H9 (cell line): ENCODE data around the gene GFY. TPM values are rescaled to one million over a fixed set of nuclear protein-coding genes. Genes with fewer than 3 reads are reported as not detected.

ENCODE experiments used
- DNase-seq: peaks from one replicate; pipeline ENCODE4 v3.0.0-alpha.2; 2017
- H2AFZ ChIP-seq: one replicate; pipeline ENCODE4 v1.6.1; 2013; ENCODE audit warnings: mild to moderate bottlenecking, low read length, control low read depth, moderate library complexity
- H2AK5ac ChIP-seq: 2 replicates; pipeline ENCODE4 v1.6.1; 2013; ENCODE audit warnings: low read length, control low read depth, mixed read lengths; ENCODE audit not compliant: insufficient read length
- H2BK120ac ChIP-seq: one replicate; pipeline ENCODE4 v1.6.1; 2013; ENCODE audit warnings: low read depth, mild to moderate bottlenecking, low read length, control low read depth, inconsistent platforms; ENCODE audit not compliant: poor library complexity, severe bottlenecking
- H2BK12ac ChIP-seq: 2 replicates; pipeline ENCODE4 v1.6.1; 2013; ENCODE audit warnings: low read length, control low read depth, mixed read lengths, low read depth; ENCODE audit not compliant: insufficient read length
- H2BK15ac ChIP-seq: 2 replicates; pipeline ENCODE4 v1.6.1; 2013; ENCODE audit warnings: low read depth, low read length, control low read depth
- H2BK20ac ChIP-seq: one replicate; pipeline ENCODE4 v1.6.1; 2013; ENCODE audit warnings: low read depth, mild to moderate bottlenecking, low read length, control low read depth, inconsistent platforms; ENCODE audit not compliant: poor library complexity, severe bottlenecking
- H2BK5ac ChIP-seq: 2 replicates; pipeline ENCODE4 v1.6.1; 2013; ENCODE audit warnings: low read length, control low read depth, mixed read lengths; ENCODE audit not compliant: insufficient read length
- H3K14ac ChIP-seq: 2 replicates; pipeline ENCODE4 v1.6.1; 2013; ENCODE audit warnings: low read length, control low read depth; ENCODE audit not compliant: insufficient read depth
- H3K18ac ChIP-seq: 2 replicates; pipeline ENCODE4 v1.6.1; 2013; ENCODE audit warnings: low read depth, mild to moderate bottlenecking, mixed read lengths, low read length, control low read depth; ENCODE audit not compliant: insufficient read length
- H3K23ac ChIP-seq: 2 replicates; pipeline ENCODE4 v1.6.1; 2013; ENCODE audit warnings: low read length, control low read depth, mixed read lengths, low read depth; ENCODE audit not compliant: insufficient read length
- H3K23me2 ChIP-seq: 2 replicates; pipeline ENCODE4 v1.6.1; 2013; ENCODE audit warnings: low read depth, mild to moderate bottlenecking, mixed read lengths, low read length, control low read depth; ENCODE audit not compliant: insufficient read length, poor library complexity, severe bottlenecking
- H3K27ac ChIP-seq: 2 replicates; pipeline ENCODE4 v1.5.1; 2013; ENCODE audit warnings: low read length, control low read depth, mixed read lengths, low read depth; ENCODE audit not compliant: insufficient read length
- H3K27me3 ChIP-seq: 2 replicates; pipeline ENCODE4 v1.6.1; 2013; ENCODE audit warnings: low read length, control low read depth, inconsistent platforms; ENCODE audit not compliant: insufficient read depth
- H3K4ac ChIP-seq: 2 replicates; pipeline ENCODE4 v1.6.1; 2013; ENCODE audit warnings: low read depth, mild to moderate bottlenecking, control low read depth, inconsistent platforms, low read length, moderate library complexity
- H3K4me1 ChIP-seq: 2 replicates; pipeline ENCODE4 v1.6.1; 2013; ENCODE audit warnings: low read length, control low read depth, inconsistent platforms; ENCODE audit not compliant: insufficient read depth
- H3K4me2 ChIP-seq: 2 replicates; pipeline ENCODE4 v1.6.1; 2013; ENCODE audit warnings: low read length, control low read depth, mixed read lengths; ENCODE audit not compliant: insufficient read length, insufficient read depth
- H3K56ac ChIP-seq: 2 replicates; pipeline ENCODE4 v1.6.1; 2013; ENCODE audit warnings: low read depth, mild to moderate bottlenecking, mixed read lengths, low read length, control low read depth; ENCODE audit not compliant: insufficient read length
- H3K79me1 ChIP-seq: 2 replicates; pipeline ENCODE4 v1.6.1; 2013; ENCODE audit warnings: low read depth, mild to moderate bottlenecking, moderate library complexity, low read length, control low read depth, inconsistent platforms; ENCODE audit not compliant: insufficient read depth, poor library complexity, severe bottlenecking
- H3K79me2 ChIP-seq: 2 replicates; pipeline ENCODE4 v1.6.1; 2013; ENCODE audit warnings: low read length, control low read depth, inconsistent platforms; ENCODE audit not compliant: insufficient read depth
- H3K9ac ChIP-seq: 2 replicates; pipeline ENCODE4 v1.6.1; 2013; ENCODE audit warnings: low read length, control low read depth, mixed read lengths; ENCODE audit not compliant: insufficient read length; ENCODE audit errors: extremely low read depth
- H3K9me3 ChIP-seq: one replicate; pipeline ENCODE4 v1.6.1; 2013; ENCODE audit warnings: low read depth, low read length, inconsistent platforms; ENCODE audit not compliant: control insufficient read depth
- H3T11ph ChIP-seq: one replicate; pipeline ENCODE4 v1.6.1; 2013; ENCODE audit warnings: mild to moderate bottlenecking, low read length, control low read depth, inconsistent platforms
- H4K20me1 ChIP-seq: one replicate; pipeline ENCODE4 v1.6.1; 2013; ENCODE audit not compliant: control insufficient read depth, insufficient read length, insufficient read depth
- H4K5ac ChIP-seq: 2 replicates; pipeline ENCODE4 v1.6.1; 2013; ENCODE audit warnings: low read depth, mild to moderate bottlenecking, mixed read lengths, low read length, control low read depth; ENCODE audit not compliant: insufficient read length
- H4K8ac ChIP-seq: replicated peaks from 2 replicates; pipeline ENCODE4 v1.6.1; 2013; ENCODE audit warnings: low read length, control low read depth, mixed read lengths, low read depth; ENCODE audit not compliant: insufficient read length
- H4K91ac ChIP-seq: 2 replicates; pipeline ENCODE4 v1.6.1; 2013; ENCODE audit warnings: low read depth, mild to moderate bottlenecking, moderate library complexity, mixed read lengths, low read length, control low read depth; ENCODE audit not compliant: insufficient read length
- H3K27ac Mint-ChIP-seq, 3 experiments: 2 replicates in 2 of 3; 3 replicates in 1 of 3; pipeline ENCODE4 v1.8.0; 2020 to 2021; ENCODE audit warnings: mixed read lengths in 3 of 3, mild to moderate bottlenecking in 1 of 3, moderate library complexity in 1 of 3
- H3K27me3 Mint-ChIP-seq: 2 replicates; pipeline ENCODE4 v1.8.0; 2021; ENCODE audit warnings: low read depth, mild to moderate bottlenecking, moderate library complexity, mixed read lengths
- H3K36me3 Mint-ChIP-seq, 3 experiments: 2 replicates in 2 of 3; 3 replicates in 1 of 3; pipeline ENCODE4 v1.8.0; 2020 to 2021; ENCODE audit warnings: low read depth in 3 of 3, mixed read lengths in 3 of 3; ENCODE audit not compliant: insufficient read depth in 1 of 3
- H3K4me1 Mint-ChIP-seq, 2 experiments: 2 replicates each; pipeline ENCODE4 v1.8.0; 2020; ENCODE audit warnings: mixed read lengths in 2 of 2
- H3K4me3 Mint-ChIP-seq, 2 experiments: 2 replicates in 1 of 2; 3 replicates in 1 of 2; pipeline ENCODE4 v1.8.0; 2020 to 2021; ENCODE audit warnings: mild to moderate bottlenecking in 2 of 2, mixed read lengths in 2 of 2, moderate library complexity in 1 of 2
- H3K9me3 Mint-ChIP-seq, 2 experiments: 2 replicates in 1 of 2; 3 replicates in 1 of 2; pipeline ENCODE4 v1.8.0; 2020; ENCODE audit warnings: mild to moderate bottlenecking in 2 of 2, mixed read lengths in 2 of 2, moderate library complexity in 1 of 2
- WGBS: extraction: QIAGEN DNeasy Blood & Tissue Kit; methylation state at CpG from one replicate; pipeline ENCODE4 v1.1.7; 2013; ENCODE audit warnings: missing lambda C conversion rate, low lambda C conversion rate, mixed read lengths; ENCODE audit not compliant: insufficient read length; ENCODE audit errors: extremely low coverage; 5-methylcytosine and 5-hydroxymethylcytosine counted together
- total RNA-seq: library from RNA; stranded (reverse); gene quantifications from 2 replicates; pipeline ENCODE4 v1.2.1, GENCODE V29; 2021
- TF ChIP-seq, protein P1 (sequence below): fragments of 200-600 bp; sonication (generic); conservative IDR thresholded peaks from 3 replicates; pipeline ENCODE4 v1.8.0; 2021; ENCODE audit warnings: antibody characterized with exemption, mild to moderate bottlenecking

The GFY gene
- total RNA-seq, 1 experiment from 2014 or later, result 1.3 TPM

DNA sequence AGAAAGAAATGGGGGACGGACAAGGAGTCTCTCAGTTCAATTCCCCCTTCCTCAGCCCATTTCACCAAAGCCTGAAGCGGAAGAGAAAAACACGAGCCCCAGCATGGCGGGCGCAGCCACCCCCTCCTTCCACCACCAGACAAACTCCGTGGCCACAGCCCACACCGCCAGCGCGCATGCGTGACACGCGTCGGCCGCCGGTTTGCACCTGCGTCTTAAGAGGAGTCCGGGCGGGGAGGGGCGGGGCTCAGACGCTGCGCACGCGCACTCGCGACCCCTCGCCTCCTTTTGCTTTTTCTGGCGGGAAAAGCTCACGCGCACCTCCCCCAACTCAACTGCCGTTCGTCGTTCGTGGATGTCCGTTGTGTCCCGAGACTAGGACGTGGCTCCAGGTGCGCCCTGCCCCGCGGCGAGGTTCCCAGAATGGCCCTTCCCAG, 37.2 kb upstream of the GFY start, which contains the start of gene KASH5:
TSS of gene KASH5 (plus strand) at position 314 of the 437 bp plus-strand sequence. CDS start 2,635 bp downstream, outside the sequence.
- H3K36me3 Mint-ChIP-seq, result 0 out of 7 replicates have a peak, but pooled peaks cover 0 to 1% (median 0%) of the 10 kb centered on the region in 3 experiments
- no peak within 1 kb of the TSS for H3K18ac ChIP-seq
- peak within 1 kb of the TSS in 1 of 2 experiments; percentile 55; a peak in 1 of 5 replicates for H3K4me3 Mint-ChIP-seq
- no peak within 1 kb of the TSS for H4K91ac ChIP-seq
- no peak within 1 kb of the TSS for H4K8ac ChIP-seq
- no peaks in the 10 kb centered on the region for H3K23me2 ChIP-seq
- no peak within 1 kb of the TSS for H2BK20ac ChIP-seq
- no peaks in the 10 kb centered on the region for H3K27me3 ChIP-seq
- peaks cover 4 to 16% of the 10 kb centered on the region in 2 experiments for H3K4me1 Mint-ChIP-seq
- TF ChIP-seq, protein P1, sequence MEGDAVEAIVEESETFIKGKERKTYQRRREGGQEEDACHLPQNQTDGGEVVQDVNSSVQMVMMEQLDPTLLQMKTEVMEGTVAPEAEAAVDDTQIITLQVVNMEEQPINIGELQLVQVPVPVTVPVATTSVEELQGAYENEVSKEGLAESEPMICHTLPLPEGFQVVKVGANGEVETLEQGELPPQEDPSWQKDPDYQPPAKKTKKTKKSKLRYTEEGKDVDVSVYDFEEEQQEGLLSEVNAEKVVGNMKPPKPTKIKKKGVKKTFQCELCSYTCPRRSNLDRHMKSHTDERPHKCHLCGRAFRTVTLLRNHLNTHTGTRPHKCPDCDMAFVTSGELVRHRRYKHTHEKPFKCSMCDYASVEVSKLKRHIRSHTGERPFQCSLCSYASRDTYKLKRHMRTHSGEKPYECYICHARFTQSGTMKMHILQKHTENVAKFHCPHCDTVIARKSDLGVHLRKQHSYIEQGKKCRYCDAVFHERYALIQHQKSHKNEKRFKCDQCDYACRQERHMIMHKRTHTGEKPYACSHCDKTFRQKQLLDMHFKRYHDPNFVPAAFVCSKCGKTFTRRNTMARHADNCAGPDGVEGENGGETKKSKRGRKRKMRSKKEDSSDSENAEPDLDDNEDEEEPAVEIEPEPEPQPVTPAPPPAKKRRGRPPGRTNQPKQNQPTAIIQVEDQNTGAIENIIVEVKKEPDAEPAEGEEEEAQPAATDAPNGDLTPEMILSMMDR, result no peak
- no peaks in the 10 kb centered on the region for H3K4me1 ChIP-seq
- H2AK5ac ChIP-seq, result no peak within 1 kb of the TSS
- no peak within 1 kb of the TSS for H2BK15ac ChIP-seq
- H2BK120ac ChIP-seq, result no peak within 1 kb of the TSS
- no peaks in the 10 kb centered on the region for H4K20me1 ChIP-seq
- H3K27me3 Mint-ChIP-seq, result peaks cover 11% of the 10 kb centered on the region
- H2BK5ac ChIP-seq, result no peak within 1 kb of the TSS
- no peak within 1 kb of the TSS for H4K5ac ChIP-seq
- no peak within 1 kb of the TSS for H2BK12ac ChIP-seq
- no peak within 1 kb of the TSS for H3K14ac ChIP-seq
- no peak within 1 kb of the TSS for H3K27ac ChIP-seq
- no peaks in the 10 kb centered on the region for H3K79me2 ChIP-seq
- H3K23ac ChIP-seq, result no peak within 1 kb of the TSS
- no peak within 1 kb of the TSS for H3K27ac Mint-ChIP-seq
- no peak within 1 kb of the TSS for H3K4ac ChIP-seq
- no peak within 1 kb of the TSS for H2AFZ ChIP-seq
- no peak within 1 kb of the TSS for H3K4me2 ChIP-seq
- H3T11ph ChIP-seq, result no peak within 1 kb of the TSS
- DNase-seq, result no peak
- H3K79me1 ChIP-seq, result no peaks in the 10 kb centered on the region
- no peaks in the 10 kb centered on the region for H3K9me3 ChIP-seq
- WGBS, result no CpG with 5 or more reads among the region's 40 CpGs
- no peak within 1 kb of the TSS for H3K9ac ChIP-seq
- H3K9me3 Mint-ChIP-seq, result peaks cover 1 to 2% of the 10 kb centered on the region in 2 experiments; a peak in 2 of 5 replicates
- no peak within 1 kb of the TSS for H3K56ac ChIP-seq
